ENCODE results near the gene STARD7.

- TF ChIP-seq POLR2A (IDR thresholded peaks at IDR 0.05; ENCODE audit: low read depth, low read length) (peak; percentile 65), POLR2AphosphoS5 (IDR thresholded peaks at IDR 0.05; ENCODE audit: low read depth, low read length) (no peak)
These were observed 16.4 kb upstream of the STARD7 start for GRCh38 chr2:96225016-96225533.

Data from GM12891 (cell line).